Measurements from ENCODE around the gene COMMD9. TPM values are rescaled to one million over a fixed set of nuclear protein-coding genes. Genes with fewer than 3 reads are reported as not detected.

The COMMD9 gene
- total RNA-seq, 1 donor from 2014 or later = 27.0 TPM

- Histone ChIP-seq H2AFZ (replicated peaks) (no peak overlapping the region), H3K4me2 (no peak overlapping the region), H3K36me3 (peaks cover 5% of the 10 kb centered on the region), H3F3A (ENCODE audit: low read depth) (peaks cover 11% of the 10 kb centered on the region), H3K27me3 (no peaks in the 10 kb centered on the region), H3K4me1 (peaks cover 13% of the 10 kb centered on the region), H3K9ac (no peak overlapping the region), H3K27ac (no peak overlapping the region), H3K9me3 (ENCODE audit: low read depth) (no peaks in the 10 kb centered on the region), H3K4me3 (no peak overlapping the region), H3K79me2 (ENCODE audit: low read depth) (no peaks in the 10 kb centered on the region), H4K20me1 (ENCODE audit: low read depth) (no peaks in the 10 kb centered on the region)
- Mint-ChIP-seq H3K9me3 (peaks cover 2% of the 10 kb centered on the region), H3K27me3 (ENCODE audit: insufficient read depth, low read depth) (peaks cover 7% of the 10 kb centered on the region), H3K4me3 (no peak overlapping the region), H3K4me1 (peaks cover 14% of the 10 kb centered on the region), H3K27ac (peak overlapping the region; percentile 65), H3K36me3 (no peaks in the 10 kb centered on the region)
- TF ChIP-seq, protein P1, sequence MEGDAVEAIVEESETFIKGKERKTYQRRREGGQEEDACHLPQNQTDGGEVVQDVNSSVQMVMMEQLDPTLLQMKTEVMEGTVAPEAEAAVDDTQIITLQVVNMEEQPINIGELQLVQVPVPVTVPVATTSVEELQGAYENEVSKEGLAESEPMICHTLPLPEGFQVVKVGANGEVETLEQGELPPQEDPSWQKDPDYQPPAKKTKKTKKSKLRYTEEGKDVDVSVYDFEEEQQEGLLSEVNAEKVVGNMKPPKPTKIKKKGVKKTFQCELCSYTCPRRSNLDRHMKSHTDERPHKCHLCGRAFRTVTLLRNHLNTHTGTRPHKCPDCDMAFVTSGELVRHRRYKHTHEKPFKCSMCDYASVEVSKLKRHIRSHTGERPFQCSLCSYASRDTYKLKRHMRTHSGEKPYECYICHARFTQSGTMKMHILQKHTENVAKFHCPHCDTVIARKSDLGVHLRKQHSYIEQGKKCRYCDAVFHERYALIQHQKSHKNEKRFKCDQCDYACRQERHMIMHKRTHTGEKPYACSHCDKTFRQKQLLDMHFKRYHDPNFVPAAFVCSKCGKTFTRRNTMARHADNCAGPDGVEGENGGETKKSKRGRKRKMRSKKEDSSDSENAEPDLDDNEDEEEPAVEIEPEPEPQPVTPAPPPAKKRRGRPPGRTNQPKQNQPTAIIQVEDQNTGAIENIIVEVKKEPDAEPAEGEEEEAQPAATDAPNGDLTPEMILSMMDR (IDR thresholded peaks at IDR 0.05) = no peak
- no peak for TF ChIP-seq EZH2 (IDR thresholded peaks at IDR 0.05)
- TF ChIP-seq EZH2phosphoT487 (IDR thresholded peaks at IDR 0.05) = no peak
- DNase-seq (ENCODE audit: low spot score) = no peak
Observed at GRCh38 chr11:36247493-36247892, 41.7 kb downstream of the COMMD9 start.

DNA sequence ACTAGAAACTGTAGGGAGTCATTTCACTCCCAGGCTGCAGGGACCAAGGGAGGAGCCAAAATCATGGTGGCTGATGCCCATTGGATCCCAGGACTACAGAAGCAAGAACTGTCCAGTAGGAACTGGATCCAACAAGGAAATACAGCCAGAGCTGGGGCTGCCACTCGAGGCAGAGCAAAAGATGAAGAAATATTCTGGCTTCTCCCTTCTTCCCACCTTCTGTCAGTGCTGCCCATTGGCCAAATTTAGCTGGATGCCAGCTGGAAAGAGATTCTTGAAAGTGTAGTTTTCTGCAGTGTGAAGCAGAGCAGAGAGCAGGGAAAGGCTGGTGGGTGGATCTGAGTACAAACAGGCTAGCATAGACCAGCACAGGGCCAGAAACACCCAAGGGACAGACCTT lies 45.6 kb downstream of the COMMD9 start:
- Histone ChIP-seq H3K9me3 (ENCODE audit: low read depth) (no peaks in the 10 kb centered on the region), H3K27ac (no peak overlapping the region), H3K4me2 (no peak overlapping the region), H4K20me1 (ENCODE audit: low read depth) (no peaks in the 10 kb centered on the region), H3K27me3 (no peaks in the 10 kb centered on the region), H3K9ac (no peak overlapping the region), H3K79me2 (ENCODE audit: low read depth) (no peaks in the 10 kb centered on the region), H3K4me1 (no peaks in the 10 kb centered on the region), H3K36me3 (no peaks in the 10 kb centered on the region), H3F3A (ENCODE audit: low read depth) (no peaks in the 10 kb centered on the region), H3K4me3 (no peak overlapping the region), H2AFZ (replicated peaks) (no peak overlapping the region)
- Mint-ChIP-seq H3K27ac (no peak overlapping the region), H3K9me3 (no peaks in the 10 kb centered on the region), H3K4me1 (no peaks in the 10 kb centered on the region), H3K4me3 (no peak overlapping the region), H3K36me3 (no peaks in the 10 kb centered on the region), H3K27me3 (ENCODE audit: insufficient read depth, low read depth) (peaks cover 7% of the 10 kb centered on the region)
- TF ChIP-seq, protein P1 (IDR thresholded peaks at IDR 0.05) = no peak
- TF ChIP-seq EZH2 (IDR thresholded peaks at IDR 0.05) (no peak), EZH2phosphoT487 (IDR thresholded peaks at IDR 0.05) (no peak)
- no peak for DNase-seq (ENCODE audit: low spot score)

- H3K9ac ChIP-seq = no peak overlapping the region
- TF ChIP-seq, protein P1 (IDR thresholded peaks at IDR 0.05) = no peak
- TF ChIP-seq EZH2phosphoT487 (IDR thresholded peaks at IDR 0.05) (no peak), EZH2 (IDR thresholded peaks at IDR 0.05) (no peak)
- peak overlapping the region; percentile 86 for H3K27ac Mint-ChIP-seq
- H3K4me3 Mint-ChIP-seq = no peak overlapping the region
- no peaks in the 10 kb centered on the region for H3K4me1 Mint-ChIP-seq
- no peaks in the 10 kb centered on the region for H3F3A ChIP-seq (ENCODE audit: low read depth)
- H3K27me3 ChIP-seq = no peaks in the 10 kb centered on the region
- peaks cover 7% of the 10 kb centered on the region for H3K27me3 Mint-ChIP-seq (ENCODE audit: insufficient read depth, low read depth)
- H3K79me2 ChIP-seq (ENCODE audit: low read depth) = no peaks in the 10 kb centered on the region
- H3K36me3 Mint-ChIP-seq = peaks cover 3% of the 10 kb centered on the region
- no peaks in the 10 kb centered on the region for H4K20me1 ChIP-seq (ENCODE audit: low read depth)
- no peak for DNase-seq (ENCODE audit: low spot score)
- no peaks in the 10 kb centered on the region for H3K4me1 ChIP-seq
- H3K9me3 ChIP-seq (ENCODE audit: low read depth) = no peaks in the 10 kb centered on the region
- no peak overlapping the region for H3K4me3 ChIP-seq
- no peaks in the 10 kb centered on the region for H3K9me3 Mint-ChIP-seq
- H3K36me3 ChIP-seq = no peaks in the 10 kb centered on the region
- no peak overlapping the region for H2AFZ ChIP-seq (replicated peaks)
- no peak overlapping the region for H3K4me2 ChIP-seq
- no peak overlapping the region for H3K27ac ChIP-seq
Observed at GRCh38 chr11:36241497-36241896, 47.7 kb downstream of the COMMD9 start.
